NB4 (cell line): ENCODE results near the gene EFCAB6.

Experiments
- DNase-seq: peaks from one replicate; pipeline ENCODE4 v3.0.0; 2010; ENCODE audit warnings: low read depth
- H3K4me3 ChIP-seq: one replicate; pipeline ENCODE4 v1.5.1; 2011; ENCODE audit warnings: mild to moderate bottlenecking, low read depth, low read length, moderate library complexity
- CTCF ChIP-seq: IDR thresholded peaks from one replicate; pipeline ENCODE4 v1.5.1; 2012; ENCODE audit warnings: low read depth, low read length
- MAX ChIP-seq: IDR thresholded peaks from 2 replicates; pipeline ENCODE4 v1.6.1; 2011; ENCODE audit warnings: low read depth, low read length
- MYC ChIP-seq: IDR thresholded peaks from 2 replicates; pipeline ENCODE4 v1.6.1; 2011; ENCODE audit warnings: low read depth, low read length
- POLR2A ChIP-seq: IDR thresholded peaks from 2 replicates; pipeline ENCODE4 v1.6.1; 2011; ENCODE audit warnings: mild to moderate bottlenecking; ENCODE audit not compliant: insufficient read length; ENCODE audit errors: extremely low read depth

The EFCAB6 gene

GRCh38 chr22:43854121-43854785 is 42.1 kb upstream of the EFCAB6 start:
- TF ChIP-seq CTCF (no peak), MYC (no peak), POLR2A (no peak), MAX (no peak)
- DNase-seq, result no peak
- no peak overlapping the region for H3K4me3 ChIP-seq

- DNase-seq, result no peak
- no peak overlapping the region for H3K4me3 ChIP-seq
- TF ChIP-seq POLR2A (no peak), MYC (no peak), MAX (no peak), CTCF (no peak)
These were observed 41.3 kb upstream of the EFCAB6 start for GRCh38 chr22:43853328-43853931.

GRCh38 chr22:43852573-43853327 is 40.6 kb upstream of the EFCAB6 start:
- TF ChIP-seq CTCF (no peak), POLR2A (no peak), MAX (no peak), MYC (no peak)
- DNase-seq, result no peak
- H3K4me3 ChIP-seq, result no peak overlapping the region

GRCh38 chr22:43851979-43852307 is 39.8 kb upstream of the EFCAB6 start:
- no peak overlapping the region for H3K4me3 ChIP-seq
- DNase-seq, result no peak
- TF ChIP-seq POLR2A (no peak), MAX (no peak), MYC (no peak), CTCF (no peak)

GRCh38 chr22:43851058-43851978 is 39.2 kb upstream of the EFCAB6 start:
- DNase-seq, result no peak
- TF ChIP-seq MYC (no peak), CTCF (no peak), MAX (no peak), POLR2A (no peak)
- no peak overlapping the region for H3K4me3 ChIP-seq
